ENCODE results near the gene SMIM1.

Gene SMIM1

GRCh38 chr1:3729594-3730542 lies 42.7 kb upstream of the SMIM1 start:
- H3K9me2 ChIP-seq (replicated peaks; ENCODE audit: control insufficient read depth, low read length), result no peaks in the 10 kb centered on the region
- H3K27ac ChIP-seq (ENCODE audit: low read depth, low read length), result no peak overlapping the region
- H4K20me1 ChIP-seq (ENCODE audit: control insufficient read depth, insufficient read depth, low read depth, low read length), result no peaks in the 10 kb centered on the region
- no peak overlapping the region for H3K4me2 ChIP-seq (ENCODE audit: low read length)
- H3K79me2 ChIP-seq (ENCODE audit: control insufficient read depth, low read length), result no peaks in the 10 kb centered on the region
- no peak overlapping the region for H3K4me3 ChIP-seq (ENCODE audit: low read length)
- H3K27me3 ChIP-seq (ENCODE audit: control insufficient read depth, low read length), result no peaks in the 10 kb centered on the region
- no peak for TF ChIP-seq EZH2phosphoT487 (IDR thresholded peaks at IDR 0.05; ENCODE audit: borderline replicate concordance, low read length)
- H3K36me3 ChIP-seq (ENCODE audit: control insufficient read depth, low read length), result no peaks in the 10 kb centered on the region
- no peaks in the 10 kb centered on the region for H3F3A ChIP-seq (ENCODE audit: control insufficient read depth, insufficient read depth)
- H3K9me3 ChIP-seq (ENCODE audit: control insufficient read depth, insufficient read depth, low read length), result no peaks in the 10 kb centered on the region
- no peaks in the 10 kb centered on the region for H3K4me1 ChIP-seq (ENCODE audit: control insufficient read depth, low read length)

- H3K27me3 ChIP-seq (ENCODE audit: control insufficient read depth, low read length), result no peaks in the 10 kb centered on the region
- TF ChIP-seq EZH2phosphoT487 (IDR thresholded peaks at IDR 0.05; ENCODE audit: borderline replicate concordance, low read length) (no peak), CTCF (IDR thresholded peaks at IDR 0.05; ENCODE audit: low read depth, low read length, poor library complexity, severe bottlenecking) (no peak)
- H3K27ac ChIP-seq (ENCODE audit: low read depth, low read length), result no peak overlapping the region
- H3K9me2 ChIP-seq (replicated peaks; ENCODE audit: control insufficient read depth, low read length), result no peaks in the 10 kb centered on the region
- no peak overlapping the region for H3K4me3 ChIP-seq (ENCODE audit: low read length)
- no peaks in the 10 kb centered on the region for H3F3A ChIP-seq (ENCODE audit: control insufficient read depth, insufficient read depth)
- H3K4me2 ChIP-seq (ENCODE audit: low read length), result no peak overlapping the region
- H3K79me2 ChIP-seq (ENCODE audit: control insufficient read depth, low read length), result no peaks in the 10 kb centered on the region
- no peaks in the 10 kb centered on the region for H4K20me1 ChIP-seq (ENCODE audit: control insufficient read depth, insufficient read depth, low read depth, low read length)
- H3K4me1 ChIP-seq (ENCODE audit: control insufficient read depth, low read length), result no peaks in the 10 kb centered on the region
- no peaks in the 10 kb centered on the region for H3K9me3 ChIP-seq (ENCODE audit: control insufficient read depth, insufficient read depth, low read length)
- H3K36me3 ChIP-seq (ENCODE audit: control insufficient read depth, low read length), result no peaks in the 10 kb centered on the region
Measured at GRCh38 chr1:3730543-3731247, 41.9 kb upstream of the SMIM1 start.

GRCh38 chr1:3731583-3732433 lies 40.7 kb upstream of the SMIM1 start:
- no peak overlapping the region for H3K4me2 ChIP-seq (ENCODE audit: low read length)
- H3K27ac ChIP-seq (ENCODE audit: low read depth, low read length), result no peak overlapping the region
- no peak overlapping the region for H3K4me3 ChIP-seq (ENCODE audit: low read length)
- H3K36me3 ChIP-seq (ENCODE audit: control insufficient read depth, low read length), result no peaks in the 10 kb centered on the region
- no peaks in the 10 kb centered on the region for H3K9me2 ChIP-seq (replicated peaks; ENCODE audit: control insufficient read depth, low read length)
- H4K20me1 ChIP-seq (ENCODE audit: control insufficient read depth, insufficient read depth, low read depth, low read length), result no peaks in the 10 kb centered on the region
- H3F3A ChIP-seq (ENCODE audit: control insufficient read depth, insufficient read depth), result no peaks in the 10 kb centered on the region
- no peaks in the 10 kb centered on the region for H3K9me3 ChIP-seq (ENCODE audit: control insufficient read depth, insufficient read depth, low read length)
- H3K79me2 ChIP-seq (ENCODE audit: control insufficient read depth, low read length), result no peaks in the 10 kb centered on the region
- no peaks in the 10 kb centered on the region for H3K4me1 ChIP-seq (ENCODE audit: control insufficient read depth, low read length)
- H3K27me3 ChIP-seq (ENCODE audit: control insufficient read depth, low read length), result no peaks in the 10 kb centered on the region
- no peak for TF ChIP-seq EZH2phosphoT487 (IDR thresholded peaks at IDR 0.05; ENCODE audit: borderline replicate concordance, low read length)
- no peak for TF ChIP-seq CTCF (IDR thresholded peaks at IDR 0.05; ENCODE audit: low read depth, low read length, poor library complexity, severe bottlenecking)
